Gastroesophageal sphincter (tissue), 4 donors: ENCODE measurements around the gene HSP90B1. TPM values are rescaled to one million over a fixed set of nuclear protein-coding genes. Genes with fewer than 3 reads are reported as not detected.
A peak's percentile ranks its signal among the peaks of the same experiment; 100 is the strongest.

Experiments
- ATAC-seq: fragments of 150-250 bp; one replicate; pipeline ENCODE4 v1.9.1; 2016; ENCODE audit warnings: mild to moderate bottlenecking, moderate library complexity
- H3K27ac ChIP-seq, 4 donors: fragments of 200-600 bp; sonication (generic) in 3 of 4; 1 replicate in 3 of 4; 2 replicates in 1 of 4; pipeline ENCODE4 v1.5.1; 2016 to 2019
- H3K27me3 ChIP-seq: fragments of 200-600 bp; sonication (generic); one replicate; pipeline ENCODE4 v1.5.1; 2019
- H3K36me3 ChIP-seq, 2 donors: fragments of 200-600 bp; sonication (generic); one replicate each; pipeline ENCODE4 v1.5.1; 2019; ENCODE audit warnings: control low read depth in 1 of 2
- H3K4me1 ChIP-seq, 3 donors: fragments of 200-600 bp; sonication (generic); 1 replicate in 2 of 3; 2 replicates in 1 of 3; pipeline ENCODE4 v1.5.1; 2016 to 2019; ENCODE audit warnings: control low read depth in 2 of 3
- H3K4me3 ChIP-seq, 2 donors: fragments of 200-600 bp; sonication (generic); one replicate each; pipeline ENCODE4 v1.5.1; 2019; ENCODE audit warnings: mild to moderate bottlenecking in 1 of 2, moderate library complexity in 1 of 2
- H3K9me3 ChIP-seq, 3 donors: fragments of 200-600 bp; sonication (generic); one replicate each; pipeline ENCODE4 v1.5.1; 2017 to 2019; ENCODE audit warnings: control low read depth in 2 of 3
- CTCF ChIP-seq, 4 experiments: fragments of 200-600 bp in 2 of 4; fragments of 450-650 bp in 2 of 4; sonication (generic) in 1 of 4; IDR thresholded peaks; one replicate each; pipeline ENCODE4 v1.5.1; 2017 to 2019; ENCODE audit warnings: antibody characterized with exemption in 4 of 4, mild to moderate bottlenecking in 2 of 4, moderate library complexity in 2 of 4
- EP300 ChIP-seq: sonication (generic); formaldehyde crosslinking; IDR thresholded peaks from one replicate; pipeline ENCODE4 v1.6.1; 2017; ENCODE audit warnings: antibody characterized with exemption, mild to moderate bottlenecking
- POLR2A ChIP-seq, 2 donors: fragments of 450-650 bp; IDR thresholded peaks; one replicate each; pipeline ENCODE4 v1.6.1; 2017; ENCODE audit warnings: antibody characterized with exemption in 2 of 2, mild to moderate bottlenecking in 2 of 2, moderate library complexity in 1 of 2
- POLR2AphosphoS5 ChIP-seq: sonication (generic); formaldehyde crosslinking; IDR thresholded peaks from one replicate; pipeline ENCODE4 v1.6.1; 2017; ENCODE audit warnings: antibody characterized with exemption
- WGBS, 2 donors: methylation state at CpG; one replicate each; pipeline ENCODE4 v1.1.5; 2018; ENCODE audit warnings: low coverage in 1 of 2; 5-methylcytosine and 5-hydroxymethylcytosine counted together
- total RNA-seq, 4 donors: library from RNA; depleted of rRNA; stranded (reverse); fragments of >200 nt; gene quantifications; one replicate each; pipeline ENCODE4 v1.1.0, GENCODE V29; 2016

The HSP90B1 gene
- total RNA-seq, 4 donors from 2014 or later = 137 to 334 (median 231) TPM

DNA sequence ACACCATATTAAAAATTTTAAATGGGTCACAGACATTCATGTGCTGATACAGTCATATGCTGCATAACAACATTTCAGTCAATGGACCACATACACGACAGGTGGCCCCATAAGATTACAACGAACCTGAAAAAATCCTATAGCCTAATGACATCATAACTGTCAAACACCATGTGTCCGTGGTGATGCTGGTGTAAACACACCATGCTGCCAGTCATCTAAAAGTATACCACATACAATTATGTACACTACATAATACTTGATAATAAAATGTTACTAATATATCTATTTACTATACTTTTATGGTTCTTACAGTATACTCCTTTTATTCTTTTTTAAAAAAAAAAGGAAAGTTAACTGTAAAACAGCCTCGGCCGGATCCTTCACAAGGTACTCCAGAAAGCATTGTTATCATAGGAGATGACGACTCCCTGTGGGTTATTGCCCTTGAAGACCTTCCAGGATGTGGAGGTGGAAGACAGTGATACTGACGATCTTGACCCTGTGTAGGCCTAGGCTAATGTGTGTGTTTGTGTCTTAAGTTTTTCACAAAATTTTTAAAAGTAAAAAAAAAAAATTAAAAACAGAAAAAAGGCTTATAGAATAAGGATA lies 30.5 kb downstream of the HSP90B1 start:
- TF ChIP-seq CTCF (IDR thresholded peaks at IDR 0.05) = no peak
- TF ChIP-seq POLR2AphosphoS5 = no peak
- no peak for TF ChIP-seq POLR2A (IDR thresholded peaks at IDR 0.05)
- no peak for TF ChIP-seq EP300
- Histone ChIP-seq H3K4me3 (no peak overlapping the region), H3K36me3 (no peaks in the 10 kb centered on the region), H3K4me1 (peaks cover 4 to 46% (median 13%) of the 10 kb centered on the region in 3 donors), H3K27me3 (no peaks in the 10 kb centered on the region), H3K9me3 (no peaks in the 10 kb centered on the region), H3K27ac (no peak overlapping the region)
- 60 to 62% methylated on average over 7 of the region's 7 CpGs for WGBS, 2 donors
- ATAC-seq = no peak

DNA sequence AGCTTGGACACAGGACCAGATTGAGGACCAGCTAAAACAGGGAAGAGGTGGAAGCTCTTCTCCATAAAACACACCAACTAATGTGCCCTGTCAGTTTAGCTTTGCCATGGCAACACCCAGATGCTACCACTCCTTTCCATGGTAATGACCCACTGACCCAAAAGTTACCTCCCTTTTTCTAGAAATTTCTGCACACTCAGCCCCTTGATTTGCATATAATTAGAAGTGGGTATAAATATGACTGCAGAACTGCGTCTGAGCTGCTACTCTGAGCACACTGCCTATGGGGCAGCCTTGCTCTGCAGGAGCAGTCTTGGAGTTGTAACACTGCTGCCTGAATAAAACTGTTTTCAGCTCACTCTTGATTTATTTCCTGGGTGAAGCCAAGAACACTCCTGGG lies 32.3 kb downstream of the HSP90B1 start:
- no peaks in the 10 kb centered on the region for H3K36me3 ChIP-seq
- TF ChIP-seq CTCF (IDR thresholded peaks at IDR 0.05) = no peak
- no peak for TF ChIP-seq POLR2A (IDR thresholded peaks at IDR 0.05)
- TF ChIP-seq POLR2AphosphoS5 = no peak
- TF ChIP-seq EP300 = no peak
- no peak for ATAC-seq
- peaks cover 2 to 45% (median 17%) of the 10 kb centered on the region in 3 donors for H3K4me1 ChIP-seq
- 8 to 17% methylated on average over 1 of the region's 1 CpG for WGBS, 2 donors
- H3K9me3 ChIP-seq = no peaks in the 10 kb centered on the region
- no peak overlapping the region for H3K27ac ChIP-seq
- H3K4me3 ChIP-seq = no peak overlapping the region
- no peaks in the 10 kb centered on the region for H3K27me3 ChIP-seq

GRCh38 chr12:103964805-103965204 lies 34.6 kb downstream of the HSP90B1 start:
- WGBS, 2 donors = 0 to 3% methylated on average over 3 of the region's 3 CpGs
- no peaks in the 10 kb centered on the region for H3K9me3 ChIP-seq
- peak overlapping the region; percentile 86 to 99 (median 97) for H3K27ac ChIP-seq
- H3K36me3 ChIP-seq = no peaks in the 10 kb centered on the region
- H3K4me3 ChIP-seq = peak overlapping the region; percentile 63 to 84
- ATAC-seq = no peak
- H3K27me3 ChIP-seq = no peaks in the 10 kb centered on the region
- H3K4me1 ChIP-seq = peaks cover 2 to 57% (median 18%) of the 10 kb centered on the region in 3 donors
- TF ChIP-seq POLR2A (IDR thresholded peaks at IDR 0.05) (no peak), POLR2AphosphoS5 (no peak), CTCF (IDR thresholded peaks at IDR 0.05) (no peak), EP300 (no peak)

DNA sequence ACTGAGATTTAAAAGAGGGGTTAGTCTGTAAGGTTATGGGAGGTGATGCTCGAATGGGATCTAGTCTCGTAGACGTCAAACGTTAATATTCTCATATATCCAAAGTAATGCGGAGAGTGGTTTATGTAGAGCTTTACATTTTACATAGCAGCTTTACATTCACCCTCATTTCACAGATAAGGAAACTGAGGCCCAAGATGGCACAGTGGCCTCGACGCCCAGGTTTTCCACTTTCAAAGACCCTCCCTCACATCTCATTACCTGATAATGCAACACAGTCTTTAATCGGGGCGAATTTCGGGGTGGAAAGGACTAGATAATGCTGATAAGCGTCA lies 35.0 kb downstream of the HSP90B1 start:
- Histone ChIP-seq H3K36me3 (no peaks in the 10 kb centered on the region), H3K4me3 (peak overlapping the region; percentile 63 to 84), H3K27me3 (no peaks in the 10 kb centered on the region), H3K27ac (peak overlapping the region; percentile 86 to 99 (median 97)), H3K4me1 (peaks cover 2 to 62% (median 18%) of the 10 kb centered on the region in 3 donors), H3K9me3 (no peaks in the 10 kb centered on the region)
- ATAC-seq = no peak
- 0% methylated on average over 7 to 8 of the region's 11 CpGs for WGBS, 2 donors
- TF ChIP-seq CTCF (IDR thresholded peaks at IDR 0.05) (no peak), POLR2AphosphoS5 (no peak), POLR2A (IDR thresholded peaks at IDR 0.05) (no peak), EP300 (no peak)
